ENCODE data around the gene DCLRE1C.

- TF ChIP-seq, protein P1, sequence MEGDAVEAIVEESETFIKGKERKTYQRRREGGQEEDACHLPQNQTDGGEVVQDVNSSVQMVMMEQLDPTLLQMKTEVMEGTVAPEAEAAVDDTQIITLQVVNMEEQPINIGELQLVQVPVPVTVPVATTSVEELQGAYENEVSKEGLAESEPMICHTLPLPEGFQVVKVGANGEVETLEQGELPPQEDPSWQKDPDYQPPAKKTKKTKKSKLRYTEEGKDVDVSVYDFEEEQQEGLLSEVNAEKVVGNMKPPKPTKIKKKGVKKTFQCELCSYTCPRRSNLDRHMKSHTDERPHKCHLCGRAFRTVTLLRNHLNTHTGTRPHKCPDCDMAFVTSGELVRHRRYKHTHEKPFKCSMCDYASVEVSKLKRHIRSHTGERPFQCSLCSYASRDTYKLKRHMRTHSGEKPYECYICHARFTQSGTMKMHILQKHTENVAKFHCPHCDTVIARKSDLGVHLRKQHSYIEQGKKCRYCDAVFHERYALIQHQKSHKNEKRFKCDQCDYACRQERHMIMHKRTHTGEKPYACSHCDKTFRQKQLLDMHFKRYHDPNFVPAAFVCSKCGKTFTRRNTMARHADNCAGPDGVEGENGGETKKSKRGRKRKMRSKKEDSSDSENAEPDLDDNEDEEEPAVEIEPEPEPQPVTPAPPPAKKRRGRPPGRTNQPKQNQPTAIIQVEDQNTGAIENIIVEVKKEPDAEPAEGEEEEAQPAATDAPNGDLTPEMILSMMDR (IDR thresholded peaks at IDR 0.05), result no peak
- TF ChIP-seq POLR2A (IDR thresholded peaks at IDR 0.05) (no peak), EP300 (IDR thresholded peaks at IDR 0.05) (no peak), POLR2AphosphoS5 (IDR thresholded peaks at IDR 0.05) (no peak)
Measured at GRCh38 chr10:14911801-14912200, 42.1 kb downstream of the DCLRE1C start.

Measured in suprapubic skin (tissue), 4 donors.